Activated B cell treated with CpG ODN at 0.5 μM for 24 hours (primary cell): ENCODE data around the gene RAB6A. TPM values are rescaled to one million over a fixed set of nuclear protein-coding genes. Genes with fewer than 3 reads are reported as not detected.
"Not testable (repeated sequence)": the region's sequence is repeated elsewhere in the genome, so short reads cannot be mapped to it uniquely, and the experiment has no call there.

Source experiments
- ATAC-seq: fragments of 200-7000 bp; cut with Tn5 transposase; one replicate; pipeline ENCODE4 v1.10.0; 2021; ENCODE audit warnings: low read depth, mild to moderate bottlenecking, moderate library complexity
- CTCF ChIA-PET: fragments of 350-600 bp; sonication (Branson Sonifier 250); formaldehyde crosslinking; loops from one replicate; lab custom pipeline; 2021; ENCODE audit warnings: antibody characterized with exemption; lab: Charles Lee
- POLR2A ChIA-PET: fragments of 350-600 bp; sonication (Branson Sonifier 250); formaldehyde crosslinking; loops from one replicate; lab custom pipeline; 2021; ENCODE audit warnings: antibody characterized with exemption; lab: Charles Lee
- DNase-seq: peaks from one replicate; pipeline ENCODE4 v3.0.0; 2022
- H3K27ac Mint-ChIP-seq: one replicate; pipeline ENCODE4 v1.8.0; 2020; ENCODE audit warnings: mixed read lengths
- H3K27me3 Mint-ChIP-seq: one replicate; pipeline ENCODE4 v1.8.0; 2021; ENCODE audit warnings: mixed read lengths
- H3K36me3 Mint-ChIP-seq: one replicate; pipeline ENCODE4 v1.8.0; 2021; ENCODE audit warnings: low read depth, mixed read lengths
- H3K4me1 Mint-ChIP-seq: one replicate; pipeline ENCODE4 v1.8.0; 2021; ENCODE audit warnings: mixed read lengths
- H3K4me3 Mint-ChIP-seq: one replicate; pipeline ENCODE4 v1.8.0; 2020; ENCODE audit warnings: mild to moderate bottlenecking, mixed read lengths
- H3K9me3 Mint-ChIP-seq: one replicate; pipeline ENCODE4 v1.8.0; 2020; ENCODE audit warnings: mixed read lengths
- CTCF ChIP-seq: fragments of 200-600 bp; IDR thresholded peaks from one replicate; pipeline ENCODE4 v1.8.0; 2022; ENCODE audit warnings: antibody characterized with exemption, mild to moderate bottlenecking
- intact Hi-C: fragments of 100-400 bp; cut with micrococcal nuclease; formaldehyde crosslinking; loops from one replicate; pipeline ENCODE4 v1.15.1; 2024
- total RNA-seq: library from RNA; stranded (reverse); gene quantifications from 2 replicates; pipeline ENCODE4 v1.2.3, GENCODE V29; 2022

The RAB6A gene
- total RNA-seq, 1 donor from 2014 or later: 53.3 TPM

DNA sequence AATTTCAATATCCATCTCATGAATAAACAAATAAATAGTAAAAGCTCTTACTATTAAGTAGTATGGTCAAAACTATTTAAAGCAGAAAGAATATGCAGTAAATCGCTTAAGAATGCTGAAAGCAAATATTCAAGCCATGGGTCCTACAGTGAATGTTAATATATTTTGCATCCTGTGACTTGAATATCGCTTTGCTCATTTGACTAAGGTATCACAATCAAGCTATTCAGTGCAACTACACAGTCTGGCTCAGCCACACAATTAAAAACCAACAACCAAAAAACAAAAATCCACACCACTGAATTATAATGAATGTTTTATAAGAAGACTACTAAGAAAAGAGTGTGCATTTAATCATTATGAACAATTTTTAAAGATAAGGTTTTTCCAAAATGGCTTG is 45.3 kb downstream of the RAB6A start:
- DNase-seq (no peak), ATAC-seq (no peak)
- Mint-ChIP-seq H3K36me3 (peaks cover 44% of the 10 kb centered on the region), H3K4me3 (no peak overlapping the region), H3K4me1 (peaks cover 4% of the 10 kb centered on the region), H3K27ac (no peak overlapping the region), H3K27me3 (no peaks in the 10 kb centered on the region), H3K9me3 (no peaks in the 10 kb centered on the region)
- no peak for TF ChIP-seq CTCF
- POLR2A ChIA-PET: no interaction called here
- CTCF ChIA-PET: no interaction called here
- intact Hi-C loops: no loop called here

- ChIA-PET POLR2A (no interaction called here), CTCF (no interaction called here)
- Mint-ChIP-seq H3K36me3 (peaks cover 41% of the 10 kb centered on the region), H3K9me3 (no peaks in the 10 kb centered on the region), H3K27me3 (no peaks in the 10 kb centered on the region), H3K4me1 (peaks cover under 1% of the 10 kb centered on the region), H3K27ac (no peak overlapping the region), H3K4me3 (no peak overlapping the region)
- intact Hi-C loops: no loop called here
- no peak for TF ChIP-seq CTCF
- DNase-seq: no peak
- ATAC-seq: no peak
These were observed 49.9 kb downstream of the RAB6A start for GRCh38 chr11:73710964-73711363.

DNA sequence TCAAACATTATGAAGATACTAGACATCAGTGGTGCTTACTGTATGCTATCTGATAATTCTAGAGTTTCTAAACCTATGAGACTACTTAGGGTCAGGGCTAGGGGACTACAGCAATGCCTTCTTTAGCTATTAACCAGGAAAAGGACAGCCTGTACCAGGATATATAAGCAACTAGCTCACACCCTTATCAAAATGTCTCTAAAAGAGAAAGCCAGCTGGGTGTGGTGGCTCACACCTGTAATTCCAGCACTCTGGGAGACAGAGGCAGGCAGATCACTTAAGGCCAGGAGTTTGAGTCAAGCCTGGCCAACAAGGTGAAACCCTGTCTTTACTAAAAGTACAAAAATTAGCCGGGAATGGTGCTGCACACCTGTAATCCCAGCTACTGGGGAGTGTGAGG is 55.8 kb downstream of the RAB6A start:
- H3K36me3 Mint-ChIP-seq: peaks cover 54% of the 10 kb centered on the region
- H3K4me1 Mint-ChIP-seq: no peaks in the 10 kb centered on the region
- intact Hi-C loops: no loop called here
- H3K27me3 Mint-ChIP-seq: no peaks in the 10 kb centered on the region
- H3K9me3 Mint-ChIP-seq: no peaks in the 10 kb centered on the region
- no peak overlapping the region for H3K27ac Mint-ChIP-seq
- POLR2A ChIA-PET: no interaction called here
- CTCF ChIA-PET: no interaction called here
- no peak for TF ChIP-seq CTCF
- DNase-seq (no peak), ATAC-seq (no peak)
- H3K4me3 Mint-ChIP-seq: no peak overlapping the region

DNA sequence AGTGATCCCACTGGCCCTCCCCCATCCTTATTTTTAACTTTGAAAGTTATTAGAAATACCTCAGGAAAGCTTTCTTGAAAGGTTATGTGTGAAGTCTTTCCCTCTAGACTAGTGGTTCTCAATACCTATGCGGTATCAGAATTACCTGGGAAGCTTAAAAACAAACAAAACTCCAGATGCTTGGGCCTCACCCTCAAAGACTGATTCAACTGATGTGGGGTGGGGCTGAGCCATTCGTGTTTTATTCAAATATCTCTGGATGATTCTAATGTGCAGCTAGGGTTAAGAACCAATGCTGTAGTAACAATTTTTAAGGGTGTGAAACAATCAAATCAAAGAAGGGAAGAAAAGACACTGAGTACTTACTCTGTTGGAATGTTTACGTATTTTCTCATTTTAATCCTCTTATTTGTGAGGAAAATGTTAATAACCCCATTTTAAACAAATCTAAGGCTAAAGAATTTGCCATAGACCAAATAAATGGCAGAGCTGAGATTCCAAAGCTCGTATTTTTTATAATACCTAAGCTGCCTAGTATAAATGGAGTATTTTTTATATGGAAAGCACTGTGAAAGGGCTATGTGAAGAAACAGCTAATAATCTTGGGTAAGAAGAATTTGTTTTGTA is 66.9 kb downstream of the RAB6A start:
- Mint-ChIP-seq H3K36me3 (peaks cover 21% of the 10 kb centered on the region), H3K27ac (no peak overlapping the region), H3K4me1 (no peaks in the 10 kb centered on the region), H3K27me3 (no peaks in the 10 kb centered on the region), H3K4me3 (no peak overlapping the region), H3K9me3 (no peaks in the 10 kb centered on the region)
- ChIA-PET POLR2A (interaction anchor here (0.6 kb wide), 1 partner anchor 1708 kb away, joined by 3 read pairs; no protein-coding TSS in a partner anchor), CTCF (no interaction called here)
- DNase-seq (no peak), ATAC-seq (no peak)
- no peak for TF ChIP-seq CTCF
- intact Hi-C loops: no loop called here

- ChIA-PET POLR2A (no interaction called here), CTCF (interaction anchor here (2.7 kb wide), 1 partner anchor 20 kb away, joined by 7 read pairs; no protein-coding TSS in a partner anchor)
- Mint-ChIP-seq H3K27ac (no peak overlapping the region), H3K4me3 (no peak overlapping the region), H3K27me3 (no peaks in the 10 kb centered on the region), H3K9me3 (no peaks in the 10 kb centered on the region), H3K36me3 (peaks cover 46% of the 10 kb centered on the region), H3K4me1 (no peaks in the 10 kb centered on the region)
- no peak for TF ChIP-seq CTCF
- intact Hi-C loops: no loop called here
- DNase-seq (no peak), ATAC-seq (no peak)
These were observed 80.2 kb downstream of the RAB6A start for GRCh38 chr11:73680687-73681086.

- CTCF ChIA-PET: interaction anchor here (0.7 kb wide), 1 partner anchor 16 kb away, joined by 4 read pairs; no protein-coding TSS in a partner anchor
- H3K4me3 Mint-ChIP-seq, POLR2A ChIA-PET, H3K27ac Mint-ChIP-seq, DNase-seq, H3K9me3 Mint-ChIP-seq, H3K27me3 Mint-ChIP-seq, H3K4me1 Mint-ChIP-seq, ATAC-seq, intact Hi-C loops: not testable (repeated sequence)
- H3K36me3 Mint-ChIP-seq: peaks cover 40% of the 10 kb centered on the region
These were observed 84.3 kb downstream of the RAB6A start for GRCh38 chr11:73676552-73676951.
